ENCODE results near the gene SLMAP. TPM values are rescaled to one million over a fixed set of nuclear protein-coding genes. Genes with fewer than 3 reads are reported as not detected.

SLMAP gene
- total RNA-seq, 2 donors from 2014 or later, result 221 to 239 TPM

- Histone ChIP-seq H3K27me3 (replicated peaks; ENCODE audit: insufficient read depth) (no peaks in the 10 kb centered on the region), H3K27ac (no peak overlapping the region), H3K36me3 (no peaks in the 10 kb centered on the region), H3K4me3 (no peak overlapping the region), H3K9me3 (no peaks in the 10 kb centered on the region), H3K4me1 (ENCODE audit: control insufficient read depth in 1 of 2, low read depth in 2 of 2) (no peaks in the 10 kb centered on the region)
- ATAC-seq (ENCODE audit: insufficient number of reproducible peaks, low FRiP score, low read depth), result no peak
- TF ChIP-seq CTCF (IDR thresholded peaks at IDR 0.05), result no peak
- no peak for DNase-seq (ENCODE audit: low spot score)
Measured at GRCh38 chr3:57729334-57730045, 26.6 kb upstream of the SLMAP start.

DNA sequence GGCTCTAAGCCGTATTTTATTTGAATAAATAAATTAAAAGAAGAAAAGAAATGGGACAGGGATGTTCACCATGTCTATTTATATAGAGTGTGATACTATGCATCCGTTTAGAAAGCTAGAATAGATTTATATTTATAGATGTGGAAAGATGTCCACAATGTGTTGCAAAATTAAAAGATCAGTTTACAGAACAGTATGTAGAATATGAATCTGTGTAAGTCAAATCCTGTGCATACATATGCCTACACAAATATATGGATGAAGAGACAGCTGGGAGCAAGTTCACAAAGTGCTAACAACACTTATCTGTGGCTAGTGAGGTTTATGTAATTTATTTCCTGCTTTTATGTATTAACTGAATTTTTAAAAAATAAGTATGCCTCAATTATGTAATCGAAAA lies 25.4 kb upstream of the SLMAP start:
- Histone ChIP-seq H3K27ac (no peak overlapping the region), H3K4me1 (ENCODE audit: control insufficient read depth in 1 of 2, low read depth in 2 of 2) (no peaks in the 10 kb centered on the region), H3K36me3 (no peaks in the 10 kb centered on the region), H3K4me3 (no peak overlapping the region), H3K9me3 (no peaks in the 10 kb centered on the region), H3K27me3 (replicated peaks; ENCODE audit: insufficient read depth) (no peaks in the 10 kb centered on the region)
- DNase-seq (ENCODE audit: low spot score) (no peak), ATAC-seq (ENCODE audit: insufficient number of reproducible peaks, low FRiP score, low read depth) (no peak)
- no peak for TF ChIP-seq CTCF (IDR thresholded peaks at IDR 0.05)

- no peaks in the 10 kb centered on the region for H3K36me3 ChIP-seq
- no peaks in the 10 kb centered on the region for H3K27me3 ChIP-seq (replicated peaks; ENCODE audit: insufficient read depth)
- DNase-seq (ENCODE audit: low spot score), result no peak
- TF ChIP-seq CTCF (IDR thresholded peaks at IDR 0.05), result no peak
- no peaks in the 10 kb centered on the region for H3K4me1 ChIP-seq (ENCODE audit: control insufficient read depth in 1 of 2, low read depth in 2 of 2)
- no peaks in the 10 kb centered on the region for H3K9me3 ChIP-seq
- no peak for ATAC-seq (ENCODE audit: insufficient number of reproducible peaks, low FRiP score, low read depth)
- no peak overlapping the region for H3K27ac ChIP-seq
- no peak overlapping the region for H3K4me3 ChIP-seq
Measured at GRCh38 chr3:57731311-57731710, 24.8 kb upstream of the SLMAP start.

- ATAC-seq (ENCODE audit: insufficient number of reproducible peaks, low FRiP score, low read depth) (no peak), DNase-seq (ENCODE audit: low spot score) (no peak)
- Histone ChIP-seq H3K9me3 (no peaks in the 10 kb centered on the region), H3K4me1 (ENCODE audit: control insufficient read depth in 1 of 2, low read depth in 2 of 2) (no peaks in the 10 kb centered on the region), H3K27ac (no peak overlapping the region), H3K27me3 (replicated peaks; ENCODE audit: insufficient read depth) (no peaks in the 10 kb centered on the region), H3K36me3 (no peaks in the 10 kb centered on the region), H3K4me3 (no peak overlapping the region)
- no peak for TF ChIP-seq CTCF (IDR thresholded peaks at IDR 0.05)
Measured at GRCh38 chr3:57733790-57734189, 22.3 kb upstream of the SLMAP start.

- Histone ChIP-seq H3K4me3 (no peak overlapping the region), H3K36me3 (no peaks in the 10 kb centered on the region), H3K27ac (no peak overlapping the region), H3K4me1 (ENCODE audit: control insufficient read depth in 1 of 2, low read depth in 2 of 2) (no peaks in the 10 kb centered on the region), H3K9me3 (no peaks in the 10 kb centered on the region), H3K27me3 (replicated peaks; ENCODE audit: insufficient read depth) (no peaks in the 10 kb centered on the region)
- ATAC-seq (ENCODE audit: insufficient number of reproducible peaks, low FRiP score, low read depth) (no peak), DNase-seq (ENCODE audit: low spot score) (no peak)
- TF ChIP-seq CTCF (IDR thresholded peaks at IDR 0.05), result no peak
Measured at GRCh38 chr3:57735405-57735804, 20.7 kb upstream of the SLMAP start.
